Gastrocnemius medialis (tissue), 4 donors: Measurements from ENCODE around the gene NATD1. TPM values are rescaled to one million over a fixed set of nuclear protein-coding genes. Genes with fewer than 3 reads are reported as not detected.

Source experiments
- ATAC-seq, 2 donors: fragments of 150-250 bp; one replicate each; pipeline ENCODE4 v1.9.1; 2016
- DNase-seq, 2 donors: peaks; one replicate each; pipeline ENCODE4 v3.0.0-alpha.2; 2019
- H3K27ac ChIP-seq, 4 donors: fragments of 200-600 bp; sonication (generic); 1 replicate in 1 of 4; 2 replicates in 3 of 4; pipeline ENCODE4 v1.5.1; 2016 to 2018; ENCODE audit warnings: mild to moderate bottlenecking in 2 of 4, moderate library complexity in 1 of 4
- H3K27me3 ChIP-seq, 3 donors: fragments of 200-600 bp; sonication (generic) in 2 of 3; 1 replicate in 1 of 3; 2 replicates in 2 of 3; pipeline versions ENCODE4 v1.5.1 to v1.6.0; 2016 to 2019; ENCODE audit warnings: mild to moderate bottlenecking in 1 of 3, moderate library complexity in 1 of 3
- H3K36me3 ChIP-seq, 2 donors: fragments of 200-600 bp; sonication (generic) in 1 of 2; one replicate each; pipeline ENCODE4 v1.5.1; 2017 to 2018
- H3K4me1 ChIP-seq, 2 donors: fragments of 200-600 bp; sonication (generic) in 1 of 2; one replicate each; pipeline ENCODE4 v1.5.1; 2016 to 2017; ENCODE audit warnings: mild to moderate bottlenecking in 2 of 2
- H3K4me3 ChIP-seq, 4 donors: fragments of 200-600 bp; sonication (generic) in 3 of 4; 1 replicate in 1 of 4; 2 replicates in 3 of 4; pipeline ENCODE4 v1.5.1; 2016 to 2019; ENCODE audit warnings: mild to moderate bottlenecking in 2 of 4
- H3K9me3 ChIP-seq, 3 donors: fragments of 200-600 bp; sonication (generic) in 2 of 3; 1 replicate in 1 of 3; 2 replicates in 2 of 3; pipeline ENCODE4 v1.5.1; 2016 to 2019
- CTCF ChIP-seq, 5 experiments: fragments of 450-650 bp in 3 of 5; fragments of 200-600 bp in 2 of 5; sonication (generic) in 2 of 5; IDR thresholded peaks in 4 of 5; conservative IDR thresholded peaks in 1 of 5; 1 replicate in 4 of 5; 2 replicates in 1 of 5; pipeline ENCODE4 v1.5.1; 2016 to 2019; ENCODE audit warnings: antibody characterized with exemption in 5 of 5, mild to moderate bottlenecking in 3 of 5, moderate library complexity in 3 of 5
- POLR2A ChIP-seq, 2 donors: fragments of 450-650 bp; IDR thresholded peaks; one replicate each; pipeline ENCODE4 v1.6.1; 2017; ENCODE audit warnings: antibody characterized with exemption in 2 of 2, mild to moderate bottlenecking in 2 of 2, moderate library complexity in 2 of 2
- in situ Hi-C, 4 donors: fragments of 200-750 bp; cut with MboI; loops; one replicate each; pipeline versions ENCODE4 v1.15.0 to v1.8.0; 2017; ENCODE audit warnings: low sequenced_read_pairs in 4 of 4
- intact Hi-C: fragments of 100-400 bp; cut with DNase I; formaldehyde crosslinking; loops from one replicate; pipeline ENCODE4 v1.15.1; 2023; ENCODE audit warnings: low total_unique reads
- total RNA-seq, 4 donors: library from RNA; depleted of rRNA; stranded (reverse); fragments of >200 nt; gene quantifications; one replicate each; pipeline versions ENCODE4 v1.1.0 to v1.2.3, GENCODE V29; 2016

The NATD1 gene
- total RNA-seq, 4 donors from 2014 or later, result 10.1 to 21.2 (median 15.5) TPM

- Histone ChIP-seq H3K9me3 (no peaks in the 10 kb centered on the region), H3K4me1 (peaks cover 79 to 89% of the 10 kb centered on the region in 2 donors), H3K4me3 (no peak overlapping the region), H3K27me3 (no peaks in the 10 kb centered on the region), H3K27ac (peak overlapping the region; percentile 80 to 98 (median 91)), H3K36me3 (peaks cover 0 to 14% of the 10 kb centered on the region in 2 donors)
- no peak for ATAC-seq
- in situ Hi-C loops, result no loop called here
- no peak for DNase-seq
- no peak for TF ChIP-seq POLR2A (IDR thresholded peaks at IDR 0.05)
- no peak for TF ChIP-seq CTCF (IDR thresholded peaks at IDR 0.05 in 4 of 5, conservative IDR thresholded peaks at IDR 0.05 in 1 of 5)
- intact Hi-C loops, result no loop called here
These were observed 50.7 kb downstream of the NATD1 start for GRCh38 chr17:21202512-21202911.

GRCh38 chr17:21201874-21202273, 51.3 kb downstream of the NATD1 start:
- no peak for ATAC-seq
- in situ Hi-C loops, result no loop called here

GRCh38 chr17:21201298-21201595, 52.0 kb downstream of the NATD1 start:
- TF ChIP-seq CTCF (IDR thresholded peaks at IDR 0.05 in 4 of 5, conservative IDR thresholded peaks at IDR 0.05 in 1 of 5) (no peak), POLR2A (IDR thresholded peaks at IDR 0.05) (no peak)
- Histone ChIP-seq H3K27ac (peak overlapping the region; percentile 80 to 98 (median 91)), H3K36me3 (peaks cover 0 to 18% of the 10 kb centered on the region in 2 donors)

More at GRCh38 chr17:21201874-21202273, 51.3 kb downstream of the NATD1 start:
- Histone ChIP-seq H3K4me1 (peaks cover 81 to 83% of the 10 kb centered on the region in 2 donors), H3K4me3 (no peak overlapping the region), H3K36me3 (peaks cover 0 to 18% of the 10 kb centered on the region in 2 donors), H3K9me3 (no peaks in the 10 kb centered on the region), H3K27me3 (no peaks in the 10 kb centered on the region), H3K27ac (peak overlapping the region; percentile 80 to 98 (median 91))
- TF ChIP-seq POLR2A (IDR thresholded peaks at IDR 0.05) (no peak), CTCF (IDR thresholded peaks at IDR 0.05 in 4 of 5, conservative IDR thresholded peaks at IDR 0.05 in 1 of 5) (no peak)
- intact Hi-C loops, result loop anchor here (2.0 kb wide), 1 partner anchor 29 kb away; no protein-coding TSS in a partner anchor
- no peak for DNase-seq

GRCh38 chr17:21200590-21201297, 52.5 kb downstream of the NATD1 start:
- intact Hi-C loops, result loop anchor here (2.0 kb wide), 1 partner anchor 28 kb away; no protein-coding TSS in a partner anchor
- no peak for TF ChIP-seq CTCF (IDR thresholded peaks at IDR 0.05 in 4 of 5, conservative IDR thresholded peaks at IDR 0.05 in 1 of 5)
- Histone ChIP-seq H3K36me3 (peaks cover 0 to 18% of the 10 kb centered on the region in 2 donors), H3K27me3 (no peaks in the 10 kb centered on the region), H3K9me3 (no peaks in the 10 kb centered on the region), H3K4me1 (peaks cover 75 to 79% of the 10 kb centered on the region in 2 donors), H3K27ac (peak overlapping the region; percentile 80 to 98 (median 91)), H3K4me3 (peak overlapping the region in 1 of 4 donors; percentile 5)
- peak; percentile 54 to 62 for ATAC-seq
- in situ Hi-C loops, result no loop called here
- DNase-seq, result peak in 1 of 2 donors; percentile 81

More at GRCh38 chr17:21201298-21201595, 52.0 kb downstream of the NATD1 start:
- peak in 1 of 2 donors; percentile 61 for DNase-seq
- Histone ChIP-seq H3K27me3 (no peaks in the 10 kb centered on the region), H3K9me3 (no peaks in the 10 kb centered on the region), H3K4me3 (peak overlapping the region in 1 of 4 donors; percentile 5), H3K4me1 (peaks cover 77 to 81% of the 10 kb centered on the region in 2 donors)
- in situ Hi-C loops, result no loop called here
- ATAC-seq, result peak; percentile 18 to 25
- intact Hi-C loops, result loop anchor here (2.0 kb wide), 1 partner anchor 28 kb away; no protein-coding TSS in a partner anchor
